Immature natural killer cell (primary cell): ENCODE measurements around the gene SLC2A3. TPM values are rescaled to one million over a fixed set of nuclear protein-coding genes. Genes with fewer than 3 reads are reported as not detected.
"Not testable (repeated sequence)": the region's sequence is repeated elsewhere in the genome, so short reads cannot be mapped to it uniquely, and the experiment has no call there.

Source experiments
- DNase-seq, 3 donors: peaks; one replicate each; pipeline ENCODE4 v3.0.0; 2022; ENCODE audit warnings: mixed read lengths in 1 of 3
- H3K27ac Mint-ChIP-seq, 6 donors: one replicate each; pipeline ENCODE4 v1.8.0; 2020; ENCODE audit warnings: mixed read lengths in 6 of 6, mild to moderate bottlenecking in 5 of 6, inconsistent platforms in 4 of 6, moderate library complexity in 3 of 6
- H3K27me3 Mint-ChIP-seq, 3 donors: one replicate each; pipeline ENCODE4 v1.8.0; 2020 to 2021; ENCODE audit warnings: low read depth in 3 of 3, mild to moderate bottlenecking in 3 of 3, mixed read lengths in 3 of 3, moderate library complexity in 3 of 3, inconsistent platforms in 1 of 3
- H3K36me3 Mint-ChIP-seq, 3 donors: one replicate each; pipeline ENCODE4 v1.8.0; 2020; ENCODE audit warnings: mixed read lengths in 3 of 3, inconsistent platforms in 2 of 3, mild to moderate bottlenecking in 2 of 3
- H3K4me1 Mint-ChIP-seq, 2 donors: one replicate each; pipeline ENCODE4 v1.8.0; 2020; ENCODE audit warnings: inconsistent platforms in 2 of 2, mild to moderate bottlenecking in 2 of 2, mixed read lengths in 2 of 2, moderate library complexity in 1 of 2
- H3K4me3 Mint-ChIP-seq, 5 donors: one replicate each; pipeline ENCODE4 v1.8.0; 2020; ENCODE audit warnings: mild to moderate bottlenecking in 5 of 5, mixed read lengths in 5 of 5, inconsistent platforms in 3 of 5, moderate library complexity in 3 of 5
- H3K9me3 Mint-ChIP-seq, 6 donors: one replicate each; pipeline ENCODE4 v1.8.0; 2020; ENCODE audit warnings: mild to moderate bottlenecking in 6 of 6, mixed read lengths in 6 of 6, inconsistent platforms in 4 of 6, moderate library complexity in 3 of 6
- polyA plus RNA-seq, 3 donors: library from polyadenylated mRNA; unstranded; fragments of 300-500 nt; fragmentation: Illumina TruSeq; gene quantifications; one replicate each; pipeline ENCODE4 v1.2.3, GENCODE V29; 2021

The SLC2A3 gene
- polyA plus RNA-seq, 3 donors from 2014 or later = 55.0 to 114 (median 114) TPM

DNA sequence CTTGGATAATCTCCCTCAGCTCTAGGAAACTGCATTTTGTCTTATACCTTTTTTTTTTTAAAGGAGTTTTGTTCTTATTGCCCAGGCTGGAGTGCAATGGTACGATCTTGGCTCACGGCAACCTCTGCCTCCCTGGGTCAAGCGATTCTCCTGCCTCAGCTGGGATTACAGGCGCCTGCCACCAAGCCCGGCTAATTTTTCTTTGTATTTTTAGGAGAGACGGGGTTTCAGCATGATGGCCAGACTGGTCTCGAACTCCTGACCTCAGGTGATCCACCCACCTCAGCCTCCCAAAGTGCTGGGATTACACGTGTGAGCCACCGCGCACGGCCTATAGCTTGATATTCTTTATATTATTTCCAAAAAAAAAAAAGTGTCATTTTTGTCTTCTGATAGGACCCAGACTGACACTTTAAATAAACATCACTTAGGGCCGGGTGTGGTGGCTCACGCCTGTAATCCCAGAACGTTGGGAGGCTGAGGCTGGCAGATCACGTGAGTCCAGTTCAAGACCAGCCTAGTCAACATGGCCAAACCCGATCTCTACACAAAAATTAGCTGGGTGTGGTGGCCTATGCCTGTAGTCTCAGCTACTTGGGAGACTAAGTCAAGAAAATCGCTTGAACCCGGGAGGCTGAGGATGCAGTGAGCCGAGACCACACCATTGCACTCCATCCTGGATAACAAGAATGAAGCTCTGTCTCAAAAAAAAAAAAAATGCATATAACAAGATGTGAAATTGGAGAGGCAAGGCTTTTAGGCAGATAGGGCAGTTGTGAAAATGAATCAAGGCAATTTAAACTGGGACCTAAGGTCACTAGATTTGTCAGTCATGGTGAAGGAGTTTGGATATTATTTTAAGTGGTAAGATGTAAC lies 18.4 kb downstream of the SLC2A3 start:
- no peak for DNase-seq

DNA sequence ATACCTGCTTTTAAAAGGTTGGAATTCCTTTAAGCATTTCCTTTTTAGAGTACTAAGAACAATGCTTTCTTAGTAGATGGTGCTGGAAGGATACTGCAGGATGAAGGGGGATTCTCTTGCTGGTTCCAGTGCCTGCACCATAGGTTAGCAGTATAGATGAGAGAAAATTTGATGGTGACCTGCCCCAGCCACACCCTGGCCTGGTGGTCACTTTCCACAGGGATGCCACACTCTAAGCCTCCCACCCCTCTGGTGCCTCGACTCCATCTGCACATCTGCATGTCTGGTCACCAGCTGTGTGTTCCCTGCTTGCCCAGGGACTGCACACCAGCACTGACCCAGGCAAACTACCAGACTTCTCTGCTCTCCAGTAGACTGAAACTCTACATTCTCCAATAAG lies 19.1 kb downstream of the SLC2A3 start:
- Mint-ChIP-seq H3K27me3 (peaks cover 0 to 10% (median 1%) of the 10 kb centered on the region in 3 donors), H3K36me3 (peaks cover 8 to 33% (median 28%) of the 10 kb centered on the region in 3 donors), H3K4me3 (peak overlapping the region; percentile 42 to 82 (median 55)), H3K4me1 (peaks cover 46 to 67% of the 10 kb centered on the region in 2 donors), H3K27ac (peak overlapping the region; percentile 30 to 76 (median 48)), H3K9me3 (no peaks in the 10 kb centered on the region)
- DNase-seq = no peak

More for the DNA sequence above, 18.4 kb downstream of the SLC2A3 start:
- peaks cover 46 to 67% of the 10 kb centered on the region in 2 donors for H3K4me1 Mint-ChIP-seq
- peak overlapping the region in 4 of 5 donors; percentile 42 to 60 (median 50) for H3K4me3 Mint-ChIP-seq
- H3K36me3 Mint-ChIP-seq = peaks cover 8 to 39% (median 31%) of the 10 kb centered on the region in 3 donors
- H3K9me3 Mint-ChIP-seq = no peaks in the 10 kb centered on the region
- peaks cover 0 to 9% (median 1%) of the 10 kb centered on the region in 3 donors for H3K27me3 Mint-ChIP-seq
- H3K27ac Mint-ChIP-seq = peak overlapping the region in 5 of 6 donors; percentile 17 to 72 (median 37)

DNA sequence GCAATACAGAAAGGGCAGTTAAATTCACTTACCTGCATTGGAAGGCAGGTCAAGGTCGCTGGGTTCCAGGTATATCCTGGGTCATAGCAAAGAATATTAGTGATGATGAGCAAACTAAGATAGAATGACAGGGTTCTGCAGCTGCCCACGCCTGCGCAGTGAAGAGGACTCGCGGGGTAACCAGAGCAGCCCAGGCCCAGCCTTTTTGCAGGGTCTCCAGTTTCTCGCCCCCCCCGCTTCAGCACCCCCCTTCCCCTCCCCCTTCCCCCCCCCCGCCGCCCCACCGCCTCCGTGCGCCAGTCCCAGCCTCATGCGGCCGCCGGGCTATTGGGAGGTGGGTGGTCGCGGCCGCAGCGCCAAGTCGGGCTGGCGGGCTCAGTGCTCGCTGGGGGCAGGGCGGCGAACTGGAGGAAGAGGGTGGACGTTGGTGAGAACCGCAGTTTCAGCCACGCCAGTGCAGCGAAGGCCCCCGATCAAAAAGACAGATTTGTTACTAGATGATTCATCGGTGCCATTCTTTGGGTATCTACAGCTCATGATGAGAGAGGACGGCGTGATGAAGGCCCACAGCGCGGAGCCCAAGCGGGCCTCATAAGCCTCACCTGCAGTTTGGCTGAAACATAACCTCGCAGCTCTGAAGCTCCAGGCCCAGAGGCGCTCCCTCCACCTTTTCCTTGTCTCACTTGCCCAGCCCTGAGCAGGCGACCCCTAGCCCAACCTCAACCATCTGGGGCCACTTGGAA lies 20.2 kb downstream of the SLC2A3 start:
- H3K4me3 Mint-ChIP-seq = peak overlapping the region; percentile 65 to 82 (median 77)
- peaks cover 8 to 23% (median 21%) of the 10 kb centered on the region in 3 donors for H3K36me3 Mint-ChIP-seq
- H3K27me3 Mint-ChIP-seq = peaks cover 0 to 10% (median 1%) of the 10 kb centered on the region in 3 donors
- H3K27ac Mint-ChIP-seq = peak overlapping the region; percentile 68 to 86 (median 80)
- peak; percentile 35 to 43 (median 38) for DNase-seq
- peaks cover 38 to 56% of the 10 kb centered on the region in 2 donors for H3K4me1 Mint-ChIP-seq
- no peaks in the 10 kb centered on the region for H3K9me3 Mint-ChIP-seq

DNA sequence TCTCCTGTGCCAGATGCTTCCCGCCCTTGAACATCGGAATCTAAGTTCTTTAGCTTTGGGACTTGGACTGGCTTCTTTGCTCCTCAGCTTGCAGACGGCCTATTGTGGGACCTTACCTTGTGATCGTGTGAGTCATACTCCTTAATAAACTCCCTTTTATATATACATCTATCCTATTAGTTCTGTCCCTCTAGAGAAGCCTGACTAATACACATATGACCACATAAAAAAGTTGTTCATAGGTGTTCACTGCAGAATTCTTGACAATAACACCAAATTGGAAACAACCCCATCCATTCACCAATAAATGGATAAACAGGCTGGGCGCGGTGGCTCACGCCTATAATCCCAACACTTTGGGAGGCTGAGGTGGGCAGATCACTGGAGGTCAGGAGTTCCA lies 25.9 kb downstream of the SLC2A3 start:
- H3K9me3 Mint-ChIP-seq, DNase-seq, H3K27ac Mint-ChIP-seq, H3K36me3 Mint-ChIP-seq, H3K4me3 Mint-ChIP-seq, H3K27me3 Mint-ChIP-seq, H3K4me1 Mint-ChIP-seq: not testable (repeated sequence)

DNA sequence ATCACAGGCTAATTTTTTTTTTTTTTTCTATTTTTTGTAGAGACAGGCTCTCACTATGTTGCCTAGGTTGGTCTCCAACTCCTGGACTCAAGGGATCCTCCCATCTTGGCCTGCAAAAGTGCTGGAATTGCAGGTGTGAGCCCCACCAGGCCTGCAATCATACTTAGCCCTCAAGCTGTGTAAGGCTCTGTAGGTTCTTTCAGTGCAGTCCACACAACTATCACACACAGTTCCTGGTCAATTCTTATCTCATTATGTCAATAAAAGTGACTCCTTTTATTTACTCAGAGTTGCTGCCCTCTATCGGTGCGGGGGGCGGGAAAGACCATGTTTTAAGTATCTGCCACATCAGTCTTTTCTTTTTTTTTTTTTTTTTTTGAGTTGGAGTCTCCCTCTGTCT lies 29.0 kb downstream of the SLC2A3 start:
- Mint-ChIP-seq H3K27me3 (peaks cover 0 to 2% (median 0%) of the 10 kb centered on the region in 3 donors), H3K36me3 (no peaks in the 10 kb centered on the region), H3K9me3 (no peaks in the 10 kb centered on the region), H3K27ac (no peak overlapping the region), H3K4me1 (no peaks in the 10 kb centered on the region), H3K4me3 (no peak overlapping the region)
- DNase-seq = no peak

DNA sequence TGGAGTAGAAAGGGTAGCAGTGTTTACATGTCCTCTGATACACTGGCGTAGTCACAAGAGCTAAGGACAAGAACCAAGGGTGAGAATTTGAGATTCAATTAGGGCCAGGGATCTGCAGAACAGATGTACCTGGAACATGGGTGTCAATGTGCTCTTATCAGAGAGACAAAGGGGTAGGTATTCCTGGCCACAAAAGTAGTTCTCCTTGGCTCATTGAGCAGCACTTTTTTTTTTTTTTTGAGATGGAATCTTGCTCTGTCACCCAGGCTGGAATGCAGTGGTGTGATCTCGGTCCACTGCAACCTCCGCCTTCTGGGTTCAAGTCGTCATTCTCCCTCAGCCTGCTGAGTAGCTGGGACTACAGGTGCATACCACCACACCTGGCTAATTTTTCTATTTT lies 29.7 kb downstream of the SLC2A3 start:
- H3K4me3 Mint-ChIP-seq, H3K27ac Mint-ChIP-seq, H3K36me3 Mint-ChIP-seq, H3K9me3 Mint-ChIP-seq, DNase-seq, H3K4me1 Mint-ChIP-seq, H3K27me3 Mint-ChIP-seq: not testable (repeated sequence)

DNA sequence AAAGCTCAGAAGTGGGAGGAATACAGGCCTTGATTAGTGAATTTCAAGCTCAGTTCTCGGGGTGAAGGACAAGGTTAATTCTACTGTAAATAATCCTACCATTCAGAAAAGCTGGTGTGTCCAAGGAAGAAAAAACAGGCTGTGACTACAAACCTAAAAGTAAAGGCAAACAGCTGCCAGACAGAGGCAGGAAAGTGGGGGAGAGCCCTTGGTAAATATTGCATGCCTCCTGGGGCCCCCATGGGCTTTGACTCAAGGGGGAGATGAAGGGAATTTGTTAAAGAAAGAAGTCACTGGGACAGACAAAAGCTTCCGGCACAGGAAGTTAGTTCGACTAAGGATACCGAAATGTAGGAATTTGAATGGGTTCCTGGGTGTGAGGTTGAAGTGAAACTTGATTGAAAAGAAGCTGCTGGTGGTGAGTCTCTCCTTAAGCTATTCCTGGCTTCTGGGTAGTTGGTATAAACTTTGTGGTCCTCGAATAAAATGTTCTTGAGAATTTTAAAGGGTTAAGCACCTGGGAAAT lies 30.3 kb downstream of the SLC2A3 start:
- H3K4me3 Mint-ChIP-seq, DNase-seq, H3K4me1 Mint-ChIP-seq, H3K36me3 Mint-ChIP-seq, H3K27me3 Mint-ChIP-seq, H3K27ac Mint-ChIP-seq, H3K9me3 Mint-ChIP-seq: not testable (repeated sequence)

DNA sequence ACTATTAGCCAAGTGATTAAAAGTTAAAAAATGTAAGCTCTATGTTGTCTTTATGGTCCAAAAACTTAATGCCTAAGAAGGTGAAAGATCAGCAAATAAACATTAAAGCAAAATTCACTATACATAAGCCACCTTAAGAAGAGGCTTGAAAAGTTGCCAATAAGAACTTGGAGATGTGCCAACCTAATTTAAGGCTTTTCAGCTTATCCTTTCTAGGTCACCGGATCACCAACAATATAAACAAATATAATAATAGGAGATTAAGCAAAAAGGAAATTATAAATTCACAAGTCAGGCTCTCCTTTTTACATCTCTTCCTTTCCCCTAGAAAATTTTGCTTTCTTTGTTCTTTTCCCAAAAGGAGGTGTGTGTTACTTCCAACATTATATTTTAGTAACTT lies 30.9 kb downstream of the SLC2A3 start:
- no peak for DNase-seq
- Mint-ChIP-seq H3K9me3 (no peaks in the 10 kb centered on the region), H3K27me3 (peaks cover 0 to 2% (median 0%) of the 10 kb centered on the region in 3 donors), H3K36me3 (no peaks in the 10 kb centered on the region), H3K4me1 (no peaks in the 10 kb centered on the region), H3K27ac (no peak overlapping the region), H3K4me3 (no peak overlapping the region)

DNA sequence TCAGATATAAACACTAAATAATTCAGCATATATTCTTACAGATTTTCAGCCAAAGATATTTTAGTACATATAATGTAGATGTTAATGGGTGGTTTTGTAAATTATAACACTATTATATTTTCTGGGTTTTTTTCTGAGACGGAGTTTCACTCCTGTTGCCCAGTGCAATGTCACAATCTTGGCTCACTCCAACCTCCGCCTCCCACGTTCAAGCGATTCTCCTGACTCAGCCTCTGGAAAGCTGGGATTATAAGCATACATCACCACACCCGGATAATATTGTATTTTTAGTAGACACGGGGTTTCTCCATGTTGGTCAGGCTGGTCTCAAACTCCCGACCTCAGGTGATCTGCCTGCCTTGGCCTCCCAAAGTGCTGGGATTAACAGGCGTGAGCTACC lies 33.6 kb downstream of the SLC2A3 start:
- H3K9me3 Mint-ChIP-seq, H3K4me1 Mint-ChIP-seq, DNase-seq, H3K27me3 Mint-ChIP-seq, H3K4me3 Mint-ChIP-seq, H3K27ac Mint-ChIP-seq, H3K36me3 Mint-ChIP-seq: not testable (repeated sequence)

DNA sequence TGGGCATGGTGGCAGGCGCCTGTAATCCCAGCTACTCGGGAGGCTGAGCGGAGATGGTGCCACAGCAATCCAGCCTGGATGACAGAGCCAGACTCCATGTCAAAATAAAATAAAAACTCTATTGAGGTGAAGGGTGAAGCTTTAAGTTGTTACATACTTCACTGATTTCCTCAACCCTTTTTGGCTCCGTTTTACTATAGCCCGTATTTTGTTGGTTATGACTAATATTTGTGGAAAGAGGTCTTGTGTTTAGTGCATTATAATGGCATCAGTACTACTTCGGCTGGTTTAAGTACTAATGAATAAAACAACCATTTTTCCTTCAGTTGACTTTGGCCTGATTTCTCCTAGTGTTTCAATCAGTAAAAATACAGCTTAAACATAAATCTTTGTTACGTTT lies 36.2 kb downstream of the SLC2A3 start:
- no peak overlapping the region for H3K4me3 Mint-ChIP-seq
- no peaks in the 10 kb centered on the region for H3K36me3 Mint-ChIP-seq
- no peaks in the 10 kb centered on the region for H3K27me3 Mint-ChIP-seq
- DNase-seq = no peak
- no peaks in the 10 kb centered on the region for H3K9me3 Mint-ChIP-seq
- no peak overlapping the region for H3K27ac Mint-ChIP-seq
- no peaks in the 10 kb centered on the region for H3K4me1 Mint-ChIP-seq

DNA sequence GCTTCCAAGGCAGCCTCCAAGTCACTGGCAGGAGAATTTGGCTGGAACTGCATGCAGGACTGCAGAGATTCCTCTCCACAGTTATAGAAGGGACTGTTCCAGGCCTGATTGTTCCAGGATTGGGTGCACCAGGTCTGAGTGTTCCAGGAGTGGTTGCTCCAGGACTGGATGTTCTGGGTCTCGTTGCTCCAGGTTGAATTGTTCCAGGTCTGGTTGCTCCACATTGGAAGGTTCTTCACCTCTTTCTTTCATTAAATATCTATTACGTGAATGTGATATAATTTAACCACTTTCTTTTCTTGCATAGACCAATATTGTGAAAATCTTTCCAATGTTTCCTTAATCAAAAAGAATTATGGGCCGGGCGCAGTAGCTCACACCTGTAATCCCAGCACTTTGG lies 39.3 kb downstream of the SLC2A3 start:
- H3K9me3 Mint-ChIP-seq, H3K27ac Mint-ChIP-seq, DNase-seq, H3K4me3 Mint-ChIP-seq, H3K36me3 Mint-ChIP-seq, H3K27me3 Mint-ChIP-seq, H3K4me1 Mint-ChIP-seq: not testable (repeated sequence)

DNA sequence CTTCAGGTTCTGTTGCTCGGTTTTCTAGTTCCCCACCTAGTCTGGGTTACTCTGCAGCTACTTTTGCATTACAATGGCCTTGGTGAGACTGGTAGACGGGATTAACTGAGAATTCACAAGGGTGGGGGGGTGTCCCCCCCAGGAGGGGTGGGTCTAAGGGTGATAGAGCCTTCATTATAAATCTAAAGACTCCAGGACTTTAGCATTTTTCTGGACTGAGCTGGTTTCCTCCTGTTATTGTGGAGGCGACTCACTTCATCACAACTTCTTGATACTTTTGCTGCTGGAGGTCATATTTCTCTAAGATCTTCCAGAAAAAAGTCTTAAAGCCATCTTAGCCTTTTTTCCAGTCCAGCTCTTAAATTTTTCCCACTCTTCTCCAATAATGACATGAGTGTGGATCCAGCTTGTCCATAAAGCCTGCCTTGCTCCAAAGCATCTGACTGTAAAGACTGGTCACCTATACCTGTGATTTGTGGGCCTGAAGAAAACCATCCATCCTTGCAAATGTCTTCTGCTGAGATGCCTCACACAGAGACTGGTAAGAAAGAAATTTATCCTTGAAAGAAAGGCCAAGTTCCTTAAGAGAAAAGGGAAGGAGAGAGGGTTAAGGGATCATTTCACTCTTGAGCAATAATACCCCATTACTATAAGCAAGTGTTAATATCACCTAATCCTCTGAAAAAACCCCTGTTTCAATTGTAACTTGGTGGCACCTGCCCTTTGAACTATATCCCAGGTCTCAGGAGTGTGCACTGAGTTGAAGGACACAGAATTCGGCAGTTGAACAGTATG lies 43.6 kb downstream of the SLC2A3 start:
- H3K36me3 Mint-ChIP-seq = no peaks in the 10 kb centered on the region
- H3K9me3 Mint-ChIP-seq = no peaks in the 10 kb centered on the region
- H3K4me3 Mint-ChIP-seq = no peak overlapping the region
- peaks cover 0 to 7% (median 3%) of the 10 kb centered on the region in 3 donors for H3K27me3 Mint-ChIP-seq
- H3K27ac Mint-ChIP-seq = no peak overlapping the region
- DNase-seq = no peak
- no peaks in the 10 kb centered on the region for H3K4me1 Mint-ChIP-seq

DNA sequence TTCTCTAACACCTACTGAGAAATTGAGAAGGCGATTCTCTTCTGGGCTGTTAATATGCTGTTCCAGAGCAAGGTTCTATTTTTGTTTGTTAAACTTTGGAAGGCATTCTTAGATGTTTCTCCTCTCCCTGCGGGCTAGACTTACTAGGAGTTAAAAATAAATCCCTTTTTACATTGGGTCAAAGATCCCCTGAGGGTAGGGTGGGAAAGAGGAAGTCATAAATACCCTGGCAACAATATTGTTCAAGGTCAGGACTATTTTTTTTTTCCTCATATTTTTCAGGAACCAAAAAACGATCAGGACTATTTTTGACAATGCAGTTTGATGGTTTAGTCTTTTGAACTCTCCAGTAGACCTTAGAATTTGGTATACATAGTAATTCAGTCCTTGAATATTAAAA lies 51.3 kb downstream of the SLC2A3 start:
- no peaks in the 10 kb centered on the region for H3K36me3 Mint-ChIP-seq
- DNase-seq = no peak
- peaks cover 0 to 6% (median 0%) of the 10 kb centered on the region in 3 donors for H3K27me3 Mint-ChIP-seq
- H3K9me3 Mint-ChIP-seq = no peaks in the 10 kb centered on the region
- H3K4me1 Mint-ChIP-seq = no peaks in the 10 kb centered on the region
- H3K27ac Mint-ChIP-seq = no peak overlapping the region
- no peak overlapping the region for H3K4me3 Mint-ChIP-seq
